A673 (cell line): Measurements from ENCODE around the gene XIST.
A peak's percentile ranks its signal among the peaks of the same experiment; 100 is the strongest.

Experiments used
- CTCF ChIP-seq: fragments of 300-800, 200-600 bp; sonication (generic); conservative IDR thresholded peaks from 2 replicates; pipeline ENCODE4 v1.5.1; 2017; ENCODE audit warnings: low read depth, mild to moderate bottlenecking, antibody characterized with exemption, low read length, moderate library complexity, mixed read lengths
- EZH2 ChIP-seq: fragments of 200-600 bp; sonication (generic); IDR thresholded peaks from 2 replicates; pipeline ENCODE4 v1.6.1; 2017; ENCODE audit warnings: borderline replicate concordance, low read depth, mild to moderate bottlenecking, mixed read lengths, antibody characterized with exemption, low read length; ENCODE audit not compliant: poor library complexity, severe bottlenecking

DNA sequence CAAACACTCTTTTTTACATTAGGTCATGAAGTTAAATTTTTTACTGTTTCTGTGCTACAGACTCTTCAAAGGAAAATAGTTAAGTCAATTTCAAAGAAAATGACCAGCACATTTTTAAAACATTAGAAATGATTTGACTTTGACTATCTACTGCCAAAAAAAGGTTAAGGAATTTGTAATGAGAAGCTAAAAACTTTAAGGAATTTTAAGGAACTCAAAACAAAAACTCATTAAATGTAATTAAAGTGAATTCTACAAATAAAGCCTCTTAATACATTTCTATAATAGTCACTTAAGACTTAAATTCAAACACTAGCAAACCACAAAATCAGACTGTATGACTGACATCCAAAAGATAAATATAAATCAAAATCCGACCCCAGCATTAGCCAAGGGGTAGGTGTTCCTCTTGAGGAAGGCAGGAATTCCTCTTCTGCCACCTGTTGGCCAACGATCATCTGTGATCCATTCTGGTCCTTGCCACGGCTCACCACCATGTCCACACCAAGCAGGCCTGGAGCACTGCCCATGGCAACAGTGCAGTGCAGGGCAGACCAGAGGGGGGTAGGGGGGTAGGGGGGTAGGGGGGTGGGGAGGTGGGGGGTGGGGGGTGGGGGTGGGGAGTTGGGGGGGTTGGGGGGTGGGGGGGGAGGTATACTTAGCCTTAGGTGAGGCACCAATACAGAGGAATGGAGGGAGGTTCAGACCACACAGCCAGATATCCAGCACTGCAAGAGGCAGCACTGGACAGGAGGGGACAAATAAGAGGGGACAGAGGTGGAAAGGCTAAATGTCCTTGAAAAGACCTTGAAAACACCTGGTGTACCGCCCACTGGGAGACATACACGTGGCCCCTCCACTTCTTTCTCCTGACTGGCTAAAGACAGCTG, 2.1 kb downstream of the XIST start:
- TF ChIP-seq CTCF (peak; percentile 38; the same call in 1 of the 2 replicates), EZH2 (no peak)
